ENCODE measurements around the gene ATP11A.
"Not testable (repeated sequence)": the region's sequence is repeated elsewhere in the genome, so short reads cannot be mapped to it uniquely, and the experiment has no call there.

ATP11A gene

GRCh38 chr13:112850273-112850672 lies 160.4 kb downstream of the ATP11A start:
- in situ Hi-C loops (cut with MboI; ENCODE audit: low sequenced_read_pairs), result no loop called here

DNA sequence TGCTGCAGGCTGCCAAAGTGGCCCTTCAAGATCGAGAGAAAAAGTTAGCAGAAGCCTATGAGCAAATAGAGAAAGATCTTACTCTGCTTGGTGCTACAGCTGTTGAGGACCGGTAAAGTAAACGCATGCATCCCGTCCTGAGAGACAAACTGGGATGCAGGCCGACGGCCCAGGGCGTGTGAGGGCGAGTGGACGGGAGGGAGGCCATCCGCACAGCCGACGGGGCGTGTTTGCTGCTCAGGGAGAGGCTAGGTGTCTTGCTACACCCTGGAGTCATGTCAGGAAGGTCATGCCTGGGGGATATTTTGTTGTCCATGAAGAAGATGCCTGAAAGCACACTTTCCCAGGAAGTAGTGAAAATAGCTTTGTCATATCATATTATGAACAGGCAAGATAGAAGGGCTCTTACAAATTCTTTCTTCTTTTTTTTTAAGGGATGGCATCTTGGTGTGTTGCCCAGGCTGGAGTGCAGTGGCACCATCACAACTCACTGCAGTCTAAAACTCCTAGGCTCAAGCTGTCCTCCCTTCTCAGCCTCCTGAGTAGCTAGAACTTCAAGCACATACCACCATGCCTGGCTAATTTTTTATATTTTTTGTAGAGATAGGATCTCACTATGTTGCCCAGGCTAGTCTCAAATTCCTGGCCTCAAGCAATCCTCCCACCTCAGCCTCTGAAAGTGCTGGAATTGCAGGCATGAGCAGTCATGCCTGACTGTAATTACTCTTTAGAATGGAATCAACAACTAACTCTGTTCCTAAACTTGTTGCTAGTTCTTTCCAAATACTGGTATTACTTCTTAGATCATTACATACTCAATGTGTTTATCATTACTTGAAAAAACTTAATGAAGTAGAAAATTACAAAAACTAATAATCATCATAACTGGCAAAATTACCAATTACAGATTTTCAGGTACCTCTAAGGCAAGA lies 161.5 kb downstream of the ATP11A start:
- in situ Hi-C loops (cut with MboI; ENCODE audit: low sequenced_read_pairs), result no loop called here

GRCh38 chr13:112852392-112852791 lies 162.6 kb downstream of the ATP11A start:
- in situ Hi-C loops (cut with MboI; ENCODE audit: low sequenced_read_pairs), result no loop called here

DNA sequence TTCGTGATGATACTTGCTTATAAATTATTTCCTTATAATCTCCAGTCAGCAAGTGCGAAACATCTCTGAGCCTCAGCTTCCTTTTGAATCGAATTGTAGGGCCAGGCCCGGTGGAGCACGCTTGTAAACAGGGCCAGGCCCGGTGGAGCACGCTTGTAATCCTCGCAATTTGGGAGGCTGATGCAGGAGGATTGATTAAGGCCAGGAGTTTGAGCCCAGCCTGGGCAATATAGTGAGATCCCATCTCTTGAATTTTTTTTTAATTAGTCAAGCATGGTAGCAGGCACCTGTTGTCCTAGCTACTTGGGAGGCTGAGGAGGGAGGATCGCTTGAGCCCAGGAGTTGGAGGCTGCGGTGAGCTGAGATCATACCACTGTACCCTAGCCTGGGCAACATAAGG lies 163.0 kb downstream of the ATP11A start:
- in situ Hi-C loops (cut with MboI; ENCODE audit: low sequenced_read_pairs), result no loop called here

- in situ Hi-C loops (cut with MboI; ENCODE audit: low sequenced_read_pairs), result no loop called here
Measured at GRCh38 chr13:112854321-112854720, 164.5 kb downstream of the ATP11A start.

- in situ Hi-C loops (cut with MboI; ENCODE audit: low sequenced_read_pairs), result no loop called here
Measured at GRCh38 chr13:112855859-112856258, 166.0 kb downstream of the ATP11A start.

DNA sequence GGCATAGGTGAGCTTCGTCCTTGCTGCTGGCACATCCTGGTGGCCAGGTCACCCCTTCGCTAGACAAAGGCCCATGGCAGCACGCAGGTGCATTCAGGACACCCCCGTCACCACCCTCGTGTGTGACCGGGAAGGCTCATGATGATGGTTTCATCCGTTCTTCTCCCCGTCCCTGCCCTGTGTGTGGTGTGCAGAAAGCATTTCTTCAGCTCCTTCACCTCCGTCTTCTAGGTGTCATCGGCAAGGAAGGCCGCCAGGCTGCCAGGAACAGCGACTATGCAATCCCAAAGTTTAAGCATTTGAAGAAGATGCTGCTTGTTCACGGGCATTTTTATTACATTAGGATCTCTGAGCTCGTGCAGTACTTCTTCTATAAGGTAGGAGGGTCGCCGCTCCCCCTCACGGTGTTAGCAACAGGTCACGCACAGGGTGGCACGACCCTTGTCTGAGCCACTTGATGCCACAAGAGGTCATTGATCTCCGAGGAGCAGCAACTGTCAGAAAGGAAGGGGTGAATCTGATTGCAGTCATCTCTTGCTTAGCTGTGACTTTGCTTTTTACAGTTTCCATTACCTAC lies 168.2 kb downstream of the ATP11A start:
- in situ Hi-C loops (cut with MboI; ENCODE audit: low sequenced_read_pairs), result no loop called here

DNA sequence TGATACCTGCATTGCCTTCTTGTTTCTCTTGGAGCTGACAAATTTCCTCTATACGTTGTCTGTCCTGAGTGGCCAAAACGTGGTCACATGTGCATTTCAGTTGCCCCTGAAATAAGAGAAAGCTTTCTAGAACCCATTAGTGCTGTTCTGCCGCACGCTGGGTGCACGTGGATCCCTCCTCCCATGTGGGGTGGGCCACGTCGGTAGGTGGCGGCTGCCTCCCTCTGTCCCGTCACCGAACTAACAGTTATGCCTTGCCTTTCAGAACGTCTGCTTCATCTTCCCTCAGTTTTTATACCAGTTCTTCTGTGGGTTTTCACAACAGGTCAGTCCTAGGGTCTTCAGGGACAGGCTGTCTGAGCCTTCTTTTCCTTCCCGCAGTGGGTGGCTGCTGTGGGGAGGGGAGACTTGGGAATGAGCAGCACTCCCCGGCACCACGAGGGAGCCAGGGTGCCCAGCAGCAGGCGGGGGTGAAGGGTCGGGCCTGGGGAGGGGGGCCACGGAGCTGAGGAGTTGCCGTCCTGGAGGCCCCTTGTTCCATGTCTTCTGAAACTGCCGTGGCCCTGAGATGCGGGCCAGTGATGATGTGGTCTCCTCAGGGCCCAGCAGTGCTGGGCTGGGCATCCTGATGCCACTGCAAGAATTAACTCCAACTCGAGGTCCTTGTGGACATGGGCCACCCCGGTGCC lies 169.4 kb downstream of the ATP11A start:
- in situ Hi-C loops (cut with MboI; ENCODE audit: low sequenced_read_pairs), result no loop called here

GRCh38 chr13:112859817-112860190 lies 170.0 kb downstream of the ATP11A start:
- in situ Hi-C loops (cut with MboI; ENCODE audit: low sequenced_read_pairs), result no loop called here

- in situ Hi-C loops (cut with MboI; ENCODE audit: low sequenced_read_pairs), result no loop called here
Measured at GRCh38 chr13:112861876-112862615, 172.2 kb downstream of the ATP11A start.

- in situ Hi-C loops (cut with MboI; ENCODE audit: low sequenced_read_pairs), result not testable (repeated sequence)
Measured at GRCh38 chr13:112863356-112863755, 173.5 kb downstream of the ATP11A start.

DNA sequence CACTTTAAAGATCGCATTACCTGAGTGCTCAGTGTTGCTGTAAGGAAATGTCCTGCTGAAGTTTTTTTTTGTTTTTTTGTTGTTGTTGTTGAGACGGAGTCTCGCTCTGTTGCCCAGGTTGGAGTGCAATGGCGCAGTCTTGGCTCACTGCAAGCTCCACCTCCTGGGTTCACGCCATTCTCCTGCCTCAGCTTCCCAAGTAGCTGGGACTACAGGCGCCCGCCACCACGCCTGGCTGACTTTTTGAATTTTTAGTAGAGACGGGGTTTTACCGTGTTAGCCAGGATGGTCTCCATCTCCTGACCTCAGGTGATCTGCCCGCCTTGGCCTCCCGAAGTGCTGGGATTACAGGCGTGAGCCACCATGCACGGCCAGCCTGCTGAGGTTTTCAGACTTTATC lies 175.6 kb downstream of the ATP11A start:
- in situ Hi-C loops (cut with MboI; ENCODE audit: low sequenced_read_pairs), result not testable (repeated sequence)

DNA sequence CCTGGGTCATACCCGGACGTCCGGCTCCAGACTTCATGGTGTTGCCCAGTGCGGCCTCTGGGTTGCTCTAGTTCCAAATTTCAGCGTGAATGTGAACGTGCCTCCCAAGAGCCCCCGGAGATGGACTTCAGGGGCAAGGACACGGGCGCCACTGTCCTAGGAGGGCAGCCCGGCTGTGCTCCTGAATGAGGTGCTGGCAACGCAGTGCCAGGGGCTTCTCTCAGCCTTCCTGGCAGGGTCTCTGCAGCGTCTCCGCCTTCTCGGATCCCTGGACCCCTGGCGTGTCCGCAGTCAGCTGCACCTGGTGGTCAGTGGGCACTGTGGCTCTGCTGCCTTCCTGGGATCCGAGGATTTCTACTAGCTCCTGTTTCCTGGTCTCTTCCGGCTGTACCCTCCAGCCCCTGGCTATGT lies 177.5 kb downstream of the ATP11A start:
- in situ Hi-C loops (cut with MboI; ENCODE audit: low sequenced_read_pairs), result no loop called here

DNA sequence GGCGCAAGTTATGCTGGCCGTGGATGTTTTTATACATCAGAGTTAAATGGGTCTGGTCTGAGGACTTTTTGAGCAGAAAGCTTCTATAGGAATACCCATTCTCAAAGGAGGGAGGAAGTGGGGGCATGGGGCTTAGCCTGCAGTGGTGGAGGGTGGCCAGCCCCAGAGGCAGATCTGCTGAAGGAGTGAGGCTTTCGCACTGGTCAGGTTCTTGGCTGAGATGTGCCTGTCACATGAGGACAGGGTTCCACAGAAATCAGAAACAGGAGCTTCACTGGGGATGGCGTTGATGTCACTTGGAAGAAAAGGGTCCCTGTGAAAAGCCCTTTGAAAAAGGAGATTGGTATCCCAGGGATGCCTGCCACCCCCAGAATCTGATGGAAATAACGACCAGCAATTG lies 178.5 kb downstream of the ATP11A start:
- in situ Hi-C loops (cut with MboI; ENCODE audit: low sequenced_read_pairs), result no loop called here

DNA sequence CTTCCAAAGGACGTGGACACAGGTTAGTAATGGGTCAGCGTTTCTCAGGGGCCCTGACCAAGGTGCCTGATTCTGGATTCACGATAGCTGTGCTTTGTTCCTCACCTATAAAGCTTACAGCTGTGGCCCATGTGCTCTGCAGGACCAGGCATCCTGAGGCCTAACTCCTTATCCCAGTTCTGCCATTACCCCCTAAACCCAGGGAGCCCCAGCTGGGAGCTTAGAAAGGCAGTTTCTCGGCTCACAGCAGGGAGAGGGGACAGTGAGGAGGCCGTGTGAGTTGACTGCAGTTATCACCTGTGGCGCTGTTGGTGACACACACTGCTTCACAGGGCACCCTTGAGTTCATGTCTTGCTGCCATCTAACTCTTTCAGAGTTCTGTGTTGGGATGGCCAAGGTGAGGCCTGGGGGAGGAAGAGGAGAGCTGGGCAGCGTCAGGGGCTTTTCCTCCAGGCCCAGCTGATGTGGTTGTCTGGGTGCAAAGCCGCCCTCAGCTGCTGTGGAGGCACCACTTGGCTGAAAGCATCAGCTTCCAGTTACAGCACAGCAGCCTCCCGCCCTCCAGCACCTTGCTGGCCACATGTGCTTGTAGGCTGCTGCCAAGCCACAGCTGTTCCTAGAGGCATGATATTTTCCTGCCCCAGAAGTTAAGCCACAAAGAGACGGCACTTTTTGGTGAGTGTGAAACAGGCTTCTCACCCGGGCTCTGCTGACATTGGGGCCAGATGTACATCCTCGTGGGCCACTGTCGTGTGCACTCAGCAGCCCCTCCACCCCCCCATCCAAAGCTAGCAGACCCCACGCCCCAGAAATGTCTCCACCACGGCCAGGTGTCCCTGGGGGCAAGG lies 179.6 kb downstream of the ATP11A start:
- in situ Hi-C loops (cut with MboI; ENCODE audit: low sequenced_read_pairs), result no loop called here

DNA sequence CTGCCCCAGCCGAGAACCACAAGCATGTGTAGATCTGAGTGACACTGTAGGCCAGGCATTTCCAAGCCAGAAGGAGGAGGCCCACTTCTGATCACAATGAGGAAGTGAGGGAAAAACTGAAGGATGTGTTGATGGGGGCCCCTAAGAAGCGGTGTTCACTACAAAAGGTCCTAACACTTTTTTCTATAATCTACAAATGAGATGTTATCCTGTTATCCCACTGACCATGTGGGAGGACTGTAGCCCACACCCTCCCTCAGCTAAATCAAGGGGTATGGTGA lies 180.2 kb downstream of the ATP11A start:
- in situ Hi-C loops (cut with MboI; ENCODE audit: low sequenced_read_pairs), result no loop called here

GRCh38 chr13:112870737-112871287 lies 181.0 kb downstream of the ATP11A start:
- in situ Hi-C loops (cut with MboI; ENCODE audit: low sequenced_read_pairs), result no loop called here

DNA sequence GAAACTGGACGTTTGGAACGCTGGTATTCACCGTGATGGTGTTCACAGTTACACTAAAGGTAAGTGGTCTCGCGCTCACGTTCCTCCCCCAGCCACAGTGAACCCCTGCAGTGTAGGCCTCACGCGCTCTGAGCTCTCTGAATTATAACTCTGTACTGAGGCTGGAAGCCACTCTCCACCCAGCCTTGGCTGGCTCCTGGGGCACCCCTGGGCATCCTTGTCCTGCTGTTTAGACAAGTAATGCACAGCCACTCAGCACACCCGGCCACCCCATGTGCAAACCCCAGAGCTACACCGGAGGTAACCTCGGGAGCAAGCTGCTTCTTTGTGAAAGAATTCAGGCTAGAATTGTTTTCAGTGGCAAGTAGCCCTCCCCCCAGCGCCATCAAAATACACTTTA lies 181.9 kb downstream of the ATP11A start:
- in situ Hi-C loops (cut with MboI; ENCODE audit: low sequenced_read_pairs), result no loop called here

GRCh38 chr13:112872657-112873631 lies 183.1 kb downstream of the ATP11A start:
- in situ Hi-C loops (cut with MboI; ENCODE audit: low sequenced_read_pairs), result not testable (repeated sequence)
